H9 (cell line): ENCODE results near the gene CNDP1. TPM values are rescaled to one million over a fixed set of nuclear protein-coding genes. Genes with fewer than 3 reads are reported as not detected.

Source experiments
- DNase-seq: peaks from one replicate; pipeline ENCODE4 v3.0.0-alpha.2; 2017
- H2AFZ ChIP-seq: one replicate; pipeline ENCODE4 v1.6.1; 2013; ENCODE audit warnings: mild to moderate bottlenecking, low read length, control low read depth, moderate library complexity
- H2AK5ac ChIP-seq: 2 replicates; pipeline ENCODE4 v1.6.1; 2013; ENCODE audit warnings: low read length, control low read depth, mixed read lengths; ENCODE audit not compliant: insufficient read length
- H2BK120ac ChIP-seq: one replicate; pipeline ENCODE4 v1.6.1; 2013; ENCODE audit warnings: low read depth, mild to moderate bottlenecking, low read length, control low read depth, inconsistent platforms; ENCODE audit not compliant: poor library complexity, severe bottlenecking
- H2BK12ac ChIP-seq: 2 replicates; pipeline ENCODE4 v1.6.1; 2013; ENCODE audit warnings: low read length, control low read depth, mixed read lengths, low read depth; ENCODE audit not compliant: insufficient read length
- H2BK15ac ChIP-seq: 2 replicates; pipeline ENCODE4 v1.6.1; 2013; ENCODE audit warnings: low read depth, low read length, control low read depth
- H2BK20ac ChIP-seq: one replicate; pipeline ENCODE4 v1.6.1; 2013; ENCODE audit warnings: low read depth, mild to moderate bottlenecking, low read length, control low read depth, inconsistent platforms; ENCODE audit not compliant: poor library complexity, severe bottlenecking
- H2BK5ac ChIP-seq: 2 replicates; pipeline ENCODE4 v1.6.1; 2013; ENCODE audit warnings: low read length, control low read depth, mixed read lengths; ENCODE audit not compliant: insufficient read length
- H3K14ac ChIP-seq: 2 replicates; pipeline ENCODE4 v1.6.1; 2013; ENCODE audit warnings: low read length, control low read depth; ENCODE audit not compliant: insufficient read depth
- H3K18ac ChIP-seq: 2 replicates; pipeline ENCODE4 v1.6.1; 2013; ENCODE audit warnings: low read depth, mild to moderate bottlenecking, mixed read lengths, low read length, control low read depth; ENCODE audit not compliant: insufficient read length
- H3K23ac ChIP-seq: 2 replicates; pipeline ENCODE4 v1.6.1; 2013; ENCODE audit warnings: low read length, control low read depth, mixed read lengths, low read depth; ENCODE audit not compliant: insufficient read length
- H3K23me2 ChIP-seq: 2 replicates; pipeline ENCODE4 v1.6.1; 2013; ENCODE audit warnings: low read depth, mild to moderate bottlenecking, mixed read lengths, low read length, control low read depth; ENCODE audit not compliant: insufficient read length, poor library complexity, severe bottlenecking
- H3K27ac ChIP-seq: 2 replicates; pipeline ENCODE4 v1.5.1; 2013; ENCODE audit warnings: low read length, control low read depth, mixed read lengths, low read depth; ENCODE audit not compliant: insufficient read length
- H3K27me3 ChIP-seq: 2 replicates; pipeline ENCODE4 v1.6.1; 2013; ENCODE audit warnings: low read length, control low read depth, inconsistent platforms; ENCODE audit not compliant: insufficient read depth
- H3K4ac ChIP-seq: 2 replicates; pipeline ENCODE4 v1.6.1; 2013; ENCODE audit warnings: low read depth, mild to moderate bottlenecking, control low read depth, inconsistent platforms, low read length, moderate library complexity
- H3K4me1 ChIP-seq: 2 replicates; pipeline ENCODE4 v1.6.1; 2013; ENCODE audit warnings: low read length, control low read depth, inconsistent platforms; ENCODE audit not compliant: insufficient read depth
- H3K4me2 ChIP-seq: 2 replicates; pipeline ENCODE4 v1.6.1; 2013; ENCODE audit warnings: low read length, control low read depth, mixed read lengths; ENCODE audit not compliant: insufficient read length, insufficient read depth
- H3K56ac ChIP-seq: 2 replicates; pipeline ENCODE4 v1.6.1; 2013; ENCODE audit warnings: low read depth, mild to moderate bottlenecking, mixed read lengths, low read length, control low read depth; ENCODE audit not compliant: insufficient read length
- H3K79me1 ChIP-seq: 2 replicates; pipeline ENCODE4 v1.6.1; 2013; ENCODE audit warnings: low read depth, mild to moderate bottlenecking, moderate library complexity, low read length, control low read depth, inconsistent platforms; ENCODE audit not compliant: insufficient read depth, poor library complexity, severe bottlenecking
- H3K79me2 ChIP-seq: 2 replicates; pipeline ENCODE4 v1.6.1; 2013; ENCODE audit warnings: low read length, control low read depth, inconsistent platforms; ENCODE audit not compliant: insufficient read depth
- H3K9ac ChIP-seq: 2 replicates; pipeline ENCODE4 v1.6.1; 2013; ENCODE audit warnings: low read length, control low read depth, mixed read lengths; ENCODE audit not compliant: insufficient read length; ENCODE audit errors: extremely low read depth
- H3K9me3 ChIP-seq: one replicate; pipeline ENCODE4 v1.6.1; 2013; ENCODE audit warnings: low read depth, low read length, inconsistent platforms; ENCODE audit not compliant: control insufficient read depth
- H3T11ph ChIP-seq: one replicate; pipeline ENCODE4 v1.6.1; 2013; ENCODE audit warnings: mild to moderate bottlenecking, low read length, control low read depth, inconsistent platforms
- H4K20me1 ChIP-seq: one replicate; pipeline ENCODE4 v1.6.1; 2013; ENCODE audit not compliant: control insufficient read depth, insufficient read length, insufficient read depth
- H4K5ac ChIP-seq: 2 replicates; pipeline ENCODE4 v1.6.1; 2013; ENCODE audit warnings: low read depth, mild to moderate bottlenecking, mixed read lengths, low read length, control low read depth; ENCODE audit not compliant: insufficient read length
- H4K8ac ChIP-seq: replicated peaks from 2 replicates; pipeline ENCODE4 v1.6.1; 2013; ENCODE audit warnings: low read length, control low read depth, mixed read lengths, low read depth; ENCODE audit not compliant: insufficient read length
- H4K91ac ChIP-seq: 2 replicates; pipeline ENCODE4 v1.6.1; 2013; ENCODE audit warnings: low read depth, mild to moderate bottlenecking, moderate library complexity, mixed read lengths, low read length, control low read depth; ENCODE audit not compliant: insufficient read length
- H3K27ac Mint-ChIP-seq, 3 experiments: 2 replicates in 2 of 3; 3 replicates in 1 of 3; pipeline ENCODE4 v1.8.0; 2020 to 2021; ENCODE audit warnings: mixed read lengths in 3 of 3, mild to moderate bottlenecking in 1 of 3, moderate library complexity in 1 of 3
- H3K27me3 Mint-ChIP-seq: 2 replicates; pipeline ENCODE4 v1.8.0; 2021; ENCODE audit warnings: low read depth, mild to moderate bottlenecking, moderate library complexity, mixed read lengths
- H3K36me3 Mint-ChIP-seq, 3 experiments: 2 replicates in 2 of 3; 3 replicates in 1 of 3; pipeline ENCODE4 v1.8.0; 2020 to 2021; ENCODE audit warnings: low read depth in 3 of 3, mixed read lengths in 3 of 3; ENCODE audit not compliant: insufficient read depth in 1 of 3
- H3K4me1 Mint-ChIP-seq, 2 experiments: 2 replicates each; pipeline ENCODE4 v1.8.0; 2020; ENCODE audit warnings: mixed read lengths in 2 of 2
- H3K4me3 Mint-ChIP-seq, 2 experiments: 2 replicates in 1 of 2; 3 replicates in 1 of 2; pipeline ENCODE4 v1.8.0; 2020 to 2021; ENCODE audit warnings: mild to moderate bottlenecking in 2 of 2, mixed read lengths in 2 of 2, moderate library complexity in 1 of 2
- H3K9me3 Mint-ChIP-seq, 2 experiments: 2 replicates in 1 of 2; 3 replicates in 1 of 2; pipeline ENCODE4 v1.8.0; 2020; ENCODE audit warnings: mild to moderate bottlenecking in 2 of 2, mixed read lengths in 2 of 2, moderate library complexity in 1 of 2
- WGBS: extraction: QIAGEN DNeasy Blood & Tissue Kit; methylation state at CpG from one replicate; pipeline ENCODE4 v1.1.7; 2013; ENCODE audit warnings: missing lambda C conversion rate, low lambda C conversion rate, mixed read lengths; ENCODE audit not compliant: insufficient read length; ENCODE audit errors: extremely low coverage; 5-methylcytosine and 5-hydroxymethylcytosine counted together
- total RNA-seq: library from RNA; stranded (reverse); gene quantifications from 2 replicates; pipeline ENCODE4 v1.2.1, GENCODE V29; 2021
- TF ChIP-seq, protein P1 (sequence below): fragments of 200-600 bp; sonication (generic); conservative IDR thresholded peaks from 3 replicates; pipeline ENCODE4 v1.8.0; 2021; ENCODE audit warnings: antibody characterized with exemption, mild to moderate bottlenecking

The CNDP1 gene
- total RNA-seq, 1 experiment from 2014 or later, result not detected

GRCh38 chr18:74534981-74535649 is 815 bp downstream of the CNDP1 start:
- Histone ChIP-seq H3K9me3 (no peaks in the 10 kb centered on the region), H3K23ac (no peak overlapping the region), H3K27me3 (no peaks in the 10 kb centered on the region), H3K79me2 (no peaks in the 10 kb centered on the region), H3K56ac (no peak overlapping the region), H2BK120ac (no peak overlapping the region), H3K4me1 (no peaks in the 10 kb centered on the region), H3K14ac (no peak overlapping the region), H4K5ac (no peak overlapping the region), H3K18ac (no peak overlapping the region), H3T11ph (no peak overlapping the region), H2BK20ac (no peak overlapping the region), H4K91ac (no peak overlapping the region), H2BK12ac (no peak overlapping the region), H3K4me2 (no peak overlapping the region), H2AK5ac (no peak overlapping the region), H3K4ac (no peak overlapping the region), H3K23me2 (peaks cover 2% of the 10 kb centered on the region), H4K20me1 (no peaks in the 10 kb centered on the region), H3K79me1 (no peaks in the 10 kb centered on the region), H2BK15ac (no peak overlapping the region), H3K9ac (no peak overlapping the region), H2AFZ (no peak overlapping the region), H4K8ac (no peak overlapping the region), H3K27ac (no peak overlapping the region), H2BK5ac (no peak overlapping the region)
- DNase-seq, result peak; percentile 4
- H3K9me3 Mint-ChIP-seq, result peaks cover 5 to 10% of the 10 kb centered on the region in 2 experiments; a peak in 4 of 5 replicates
- no CpG with 5 or more reads among the region's 9 CpGs for WGBS
- H3K4me1 Mint-ChIP-seq, result 0 out of 4 replicates have a peak, but pooled peaks cover 0 to 3% of the 10 kb centered on the region in 2 experiments
- no peaks in the 10 kb centered on the region; a peak in 1 of 7 replicates for H3K36me3 Mint-ChIP-seq
- TF ChIP-seq, protein P1, sequence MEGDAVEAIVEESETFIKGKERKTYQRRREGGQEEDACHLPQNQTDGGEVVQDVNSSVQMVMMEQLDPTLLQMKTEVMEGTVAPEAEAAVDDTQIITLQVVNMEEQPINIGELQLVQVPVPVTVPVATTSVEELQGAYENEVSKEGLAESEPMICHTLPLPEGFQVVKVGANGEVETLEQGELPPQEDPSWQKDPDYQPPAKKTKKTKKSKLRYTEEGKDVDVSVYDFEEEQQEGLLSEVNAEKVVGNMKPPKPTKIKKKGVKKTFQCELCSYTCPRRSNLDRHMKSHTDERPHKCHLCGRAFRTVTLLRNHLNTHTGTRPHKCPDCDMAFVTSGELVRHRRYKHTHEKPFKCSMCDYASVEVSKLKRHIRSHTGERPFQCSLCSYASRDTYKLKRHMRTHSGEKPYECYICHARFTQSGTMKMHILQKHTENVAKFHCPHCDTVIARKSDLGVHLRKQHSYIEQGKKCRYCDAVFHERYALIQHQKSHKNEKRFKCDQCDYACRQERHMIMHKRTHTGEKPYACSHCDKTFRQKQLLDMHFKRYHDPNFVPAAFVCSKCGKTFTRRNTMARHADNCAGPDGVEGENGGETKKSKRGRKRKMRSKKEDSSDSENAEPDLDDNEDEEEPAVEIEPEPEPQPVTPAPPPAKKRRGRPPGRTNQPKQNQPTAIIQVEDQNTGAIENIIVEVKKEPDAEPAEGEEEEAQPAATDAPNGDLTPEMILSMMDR, result no peak
- H3K27ac Mint-ChIP-seq, result no peak overlapping the region
- no peak overlapping the region for H3K4me3 Mint-ChIP-seq
- H3K27me3 Mint-ChIP-seq, result peaks cover 14% of the 10 kb centered on the region
